Measurements from ENCODE around the gene KRABD2.

KRABD2 gene

GRCh38 chr17:8393470-8394231, 17.1 kb upstream of the KRABD2 start:
- no peak for DNase-seq (ENCODE audit: low read depth, low spot score)

More at GRCh38 chr17:8393470-8394231, 17.1 kb upstream of the KRABD2 start:
- intact Hi-C loops (cut with micrococcal nuclease) = no loop called here
- H4K20me1 ChIP-seq (ENCODE audit: insufficient read depth) = no peaks in the 10 kb centered on the region
- no peak overlapping the region for H2AFZ ChIP-seq (ENCODE audit: low read depth, low read length, poor library complexity, severe bottlenecking)
- H3K27me3 ChIP-seq (ENCODE audit: insufficient read depth, low read length) = no peaks in the 10 kb centered on the region
- 0 out of 2 replicates have a peak overlapping the region, but pooled peaks have one; percentile 10 for H3K4me2 ChIP-seq (ENCODE audit: low read length)
- ATAC-seq = peak; percentile 21; the same call in 1 of the 2 replicates
- CTCF ChIA-PET = no interaction called here
- no peaks in the 10 kb centered on the region for H3K79me2 ChIP-seq (ENCODE audit: insufficient read depth, low read length)
- TF ChIP-seq EZH2phosphoT487 (IDR thresholded peaks at IDR 0.05; ENCODE audit: borderline replicate concordance) (no peak), REST (IDR thresholded peaks at IDR 0.05; ENCODE audit: low read depth) (no peak), SP1 (IDR thresholded peaks at IDR 0.05; ENCODE audit: low read depth) (no peak), POLR2A (IDR thresholded peaks at IDR 0.05; ENCODE audit: borderline replicate concordance, extremely low read depth, insufficient read depth, insufficient read length) (no peak), EGR1 (IDR thresholded peaks at IDR 0.05; ENCODE audit: low read depth) (no peak), ZNF274 (IDR thresholded peaks at IDR 0.05; ENCODE audit: low read depth, low read length) (no peak), ATF3 (IDR thresholded peaks at IDR 0.05) (no peak), ZBTB33 (IDR thresholded peaks at IDR 0.05; ENCODE audit: extremely low read depth, insufficient replicate concordance, low read length) (no peak), CBX3 (IDR thresholded peaks at IDR 0.05; ENCODE audit: low read depth) (no peak), CEBPB (IDR thresholded peaks at IDR 0.05; ENCODE audit: low read depth) (no peak), JUND (IDR thresholded peaks at IDR 0.05) (no peak), RAD21 (IDR thresholded peaks at IDR 0.05; ENCODE audit: low read depth) (no peak), TCF7L2 (IDR thresholded peaks at IDR 0.05; ENCODE audit: borderline replicate concordance, extremely low read depth, insufficient read depth, insufficient read length) (no peak), EZH2 (IDR thresholded peaks at IDR 0.05) (no peak), POLR2AphosphoS5 (IDR thresholded peaks at IDR 0.05; ENCODE audit: low read depth, low read length) (no peak)
- H3K9me3 ChIP-seq (ENCODE audit: control insufficient read depth in 1 of 2, insufficient read depth in 1 of 2, low read depth in 1 of 2, low read length in 2 of 2) = no peaks in the 10 kb centered on the region
- H3K27ac ChIP-seq (ENCODE audit: low read depth, low read length) = no peak overlapping the region
- H3K9ac ChIP-seq (ENCODE audit: low read length) = no peak overlapping the region
- no peaks in the 10 kb centered on the region for H3K9me2 ChIP-seq (ENCODE audit: insufficient read depth)
- peaks cover 0 to 27% of the 10 kb centered on the region in 2 experiments; a peak in 2 of 4 replicates for H3K4me1 ChIP-seq (ENCODE audit: control insufficient read depth in 1 of 2, insufficient read depth in 2 of 2, low read length in 2 of 2)
- POLR2A ChIA-PET = interaction anchor here (1.9 to 2.2 kb wide), 2 partner anchors 10 to 13 kb away, joined by 4 to 12 read pairs; partner anchors contain the start of gene RPL26
- no peaks in the 10 kb centered on the region for H3K36me3 ChIP-seq (ENCODE audit: control insufficient read depth in 1 of 2, insufficient read depth in 2 of 2, low read length in 2 of 2)
- no TSS peak for BruUV-seq (replicated peaks)
- H3K4me3 ChIP-seq (replicated peaks in 1 of 2; ENCODE audit: low read depth in 1 of 2, low read length in 2 of 2) = no peak overlapping the region
- RAD21 ChIA-PET (ENCODE audit: low non-redundant PET in 1 of 2, low total read pairs in 2 of 2, uncharacterized antibody in 2 of 2, unreplicated experiment in 2 of 2) = no interaction called here
